Measurements from ENCODE around the gene USP28.
"Not testable (repeated sequence)": the region's sequence is repeated elsewhere in the genome, so short reads cannot be mapped to it uniquely, and the experiment has no call there.

The USP28 gene

GRCh38 chr11:113835306-113835705 is 40.1 kb downstream of the USP28 start:
- DNase-seq (ENCODE audit: low spot score): no peak

- DNase-seq (ENCODE audit: low spot score): peak; percentile 6
Measured at GRCh38 chr11:113833151-113833550, 42.2 kb downstream of the USP28 start.

- DNase-seq (ENCODE audit: low spot score): no peak
Measured at GRCh38 chr11:113831314-113831713, 44.1 kb downstream of the USP28 start.

- DNase-seq (ENCODE audit: low spot score): no peak
Measured at GRCh38 chr11:113829751-113830150, 45.6 kb downstream of the USP28 start.

- no peak for DNase-seq (ENCODE audit: low spot score)
Measured at GRCh38 chr11:113828191-113828590, 47.2 kb downstream of the USP28 start.

- no peak for DNase-seq (ENCODE audit: low spot score)
Measured at GRCh38 chr11:113827477-113827876, 47.9 kb downstream of the USP28 start.

GRCh38 chr11:113818426-113818825 is 56.9 kb downstream of the USP28 start:
- DNase-seq (ENCODE audit: low spot score): no peak

- DNase-seq (ENCODE audit: low spot score): no peak
Measured at GRCh38 chr11:113817626-113818025, 57.7 kb downstream of the USP28 start.

GRCh38 chr11:113817162-113817561 is 58.2 kb downstream of the USP28 start:
- DNase-seq (ENCODE audit: low spot score): no peak

- no peak for DNase-seq (ENCODE audit: low spot score)
Measured at GRCh38 chr11:113814181-113814580, 61.2 kb downstream of the USP28 start.

GRCh38 chr11:113808931-113809330 is 66.4 kb downstream of the USP28 start:
- no peak for DNase-seq (ENCODE audit: low spot score)

GRCh38 chr11:113806406-113806805 is 69.0 kb downstream of the USP28 start:
- DNase-seq (ENCODE audit: low spot score): no peak

GRCh38 chr11:113805640-113806039 is 69.7 kb downstream of the USP28 start:
- no peak for DNase-seq (ENCODE audit: low spot score)

GRCh38 chr11:113802621-113803020 is 72.8 kb downstream of the USP28 start:
- no peak for DNase-seq (ENCODE audit: low spot score)

GRCh38 chr11:113796663-113797259 is 78.6 kb downstream of the USP28 start:
- peak; percentile 72 for DNase-seq (ENCODE audit: low spot score)

- DNase-seq (ENCODE audit: low spot score): no peak
Measured at GRCh38 chr11:113789675-113790320, 85.6 kb downstream of the USP28 start.

GRCh38 chr11:113789016-113789415 is 86.4 kb downstream of the USP28 start:
- not testable (repeated sequence) for DNase-seq (ENCODE audit: low spot score)

GRCh38 chr11:113782134-113782533 is 93.2 kb downstream of the USP28 start:
- no peak for DNase-seq (ENCODE audit: low spot score)

GRCh38 chr11:113781682-113782081 is 93.7 kb downstream of the USP28 start:
- no peak for DNase-seq (ENCODE audit: low spot score)

- no peak for DNase-seq (ENCODE audit: low spot score)
Measured at GRCh38 chr11:113779496-113779895, 95.9 kb downstream of the USP28 start, which contains the start of gene CLDN25. Gene CLDN25 (plus strand): TSS chr11:113779796. CDS start chr11:113779796, 0 bp downstream.

GRCh38 chr11:113778111-113778910 is 97.1 kb downstream of the USP28 start:
- DNase-seq (ENCODE audit: low spot score): peak; percentile 81

GRCh38 chr11:113774174-113774503 is 101.2 kb downstream of the USP28 start:
- no peak for DNase-seq (ENCODE audit: low spot score)
